Neural cell (in vitro differentiated cells): ENCODE measurements around the gene FXYD6.

ENCODE experiments used
- EP300 ChIP-seq: fragments of 450-650 bp; conservative IDR thresholded peaks from 2 replicates; pipeline ENCODE4 v1.6.1; 2014; ENCODE audit warnings: antibody characterized with exemption, mild to moderate bottlenecking, moderate library complexity; ENCODE audit not compliant: poor library complexity, severe bottlenecking
- POLR2AphosphoS5 ChIP-seq: IDR thresholded peaks from 2 replicates; pipeline ENCODE4 v1.6.1; 2012
- RAD21 ChIP-seq: fragments of 450-650 bp; conservative IDR thresholded peaks from 2 replicates; pipeline ENCODE4 v1.6.1; 2014; ENCODE audit warnings: antibody characterized with exemption, mild to moderate bottlenecking, moderate library complexity
- TAF1 ChIP-seq: IDR thresholded peaks from 2 replicates; pipeline ENCODE4 v1.6.1; 2012; ENCODE audit warnings: low read depth
- TF ChIP-seq, protein P1 (sequence below): IDR thresholded peaks from 2 replicates; pipeline ENCODE4 v1.6.1; 2012; ENCODE audit warnings: borderline replicate concordance
- TF ChIP-seq, protein P2 (sequence below): fragments of 450-650 bp; IDR thresholded peaks from 2 replicates; pipeline ENCODE4 v1.5.1; 2014; ENCODE audit warnings: antibody characterized with exemption, mild to moderate bottlenecking, moderate library complexity; ENCODE audit not compliant: poor library complexity, severe bottlenecking

DNA sequence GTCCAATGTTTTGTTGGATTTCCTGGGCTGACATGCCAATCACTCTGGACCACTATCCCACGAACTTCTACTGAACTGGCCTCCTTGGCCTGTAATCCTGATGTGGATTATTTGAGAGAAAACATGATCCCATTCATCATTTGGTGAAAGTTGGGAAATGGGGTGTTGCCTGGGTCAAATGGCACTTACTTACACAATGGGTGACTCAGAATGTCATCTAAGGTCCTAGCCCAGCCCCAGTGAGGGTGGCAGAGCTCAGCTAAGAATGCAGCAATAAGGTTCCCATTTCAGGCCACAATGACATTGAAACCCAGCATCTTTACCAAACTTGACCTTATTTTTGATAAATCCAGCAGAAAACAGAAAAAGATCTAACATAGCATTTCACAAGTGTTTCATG lies 71.4 kb downstream of the FXYD6 start:
- TF ChIP-seq, protein P1, sequence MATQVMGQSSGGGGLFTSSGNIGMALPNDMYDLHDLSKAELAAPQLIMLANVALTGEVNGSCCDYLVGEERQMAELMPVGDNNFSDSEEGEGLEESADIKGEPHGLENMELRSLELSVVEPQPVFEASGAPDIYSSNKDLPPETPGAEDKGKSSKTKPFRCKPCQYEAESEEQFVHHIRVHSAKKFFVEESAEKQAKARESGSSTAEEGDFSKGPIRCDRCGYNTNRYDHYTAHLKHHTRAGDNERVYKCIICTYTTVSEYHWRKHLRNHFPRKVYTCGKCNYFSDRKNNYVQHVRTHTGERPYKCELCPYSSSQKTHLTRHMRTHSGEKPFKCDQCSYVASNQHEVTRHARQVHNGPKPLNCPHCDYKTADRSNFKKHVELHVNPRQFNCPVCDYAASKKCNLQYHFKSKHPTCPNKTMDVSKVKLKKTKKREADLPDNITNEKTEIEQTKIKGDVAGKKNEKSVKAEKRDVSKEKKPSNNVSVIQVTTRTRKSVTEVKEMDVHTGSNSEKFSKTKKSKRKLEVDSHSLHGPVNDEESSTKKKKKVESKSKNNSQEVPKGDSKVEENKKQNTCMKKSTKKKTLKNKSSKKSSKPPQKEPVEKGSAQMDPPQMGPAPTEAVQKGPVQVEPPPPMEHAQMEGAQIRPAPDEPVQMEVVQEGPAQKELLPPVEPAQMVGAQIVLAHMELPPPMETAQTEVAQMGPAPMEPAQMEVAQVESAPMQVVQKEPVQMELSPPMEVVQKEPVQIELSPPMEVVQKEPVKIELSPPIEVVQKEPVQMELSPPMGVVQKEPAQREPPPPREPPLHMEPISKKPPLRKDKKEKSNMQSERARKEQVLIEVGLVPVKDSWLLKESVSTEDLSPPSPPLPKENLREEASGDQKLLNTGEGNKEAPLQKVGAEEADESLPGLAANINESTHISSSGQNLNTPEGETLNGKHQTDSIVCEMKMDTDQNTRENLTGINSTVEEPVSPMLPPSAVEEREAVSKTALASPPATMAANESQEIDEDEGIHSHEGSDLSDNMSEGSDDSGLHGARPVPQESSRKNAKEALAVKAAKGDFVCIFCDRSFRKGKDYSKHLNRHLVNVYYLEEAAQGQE = no peak
- TF ChIP-seq RAD21 (no peak), EP300 (no peak), POLR2AphosphoS5 (no peak), TAF1 (no peak)
- TF ChIP-seq, protein P2, sequence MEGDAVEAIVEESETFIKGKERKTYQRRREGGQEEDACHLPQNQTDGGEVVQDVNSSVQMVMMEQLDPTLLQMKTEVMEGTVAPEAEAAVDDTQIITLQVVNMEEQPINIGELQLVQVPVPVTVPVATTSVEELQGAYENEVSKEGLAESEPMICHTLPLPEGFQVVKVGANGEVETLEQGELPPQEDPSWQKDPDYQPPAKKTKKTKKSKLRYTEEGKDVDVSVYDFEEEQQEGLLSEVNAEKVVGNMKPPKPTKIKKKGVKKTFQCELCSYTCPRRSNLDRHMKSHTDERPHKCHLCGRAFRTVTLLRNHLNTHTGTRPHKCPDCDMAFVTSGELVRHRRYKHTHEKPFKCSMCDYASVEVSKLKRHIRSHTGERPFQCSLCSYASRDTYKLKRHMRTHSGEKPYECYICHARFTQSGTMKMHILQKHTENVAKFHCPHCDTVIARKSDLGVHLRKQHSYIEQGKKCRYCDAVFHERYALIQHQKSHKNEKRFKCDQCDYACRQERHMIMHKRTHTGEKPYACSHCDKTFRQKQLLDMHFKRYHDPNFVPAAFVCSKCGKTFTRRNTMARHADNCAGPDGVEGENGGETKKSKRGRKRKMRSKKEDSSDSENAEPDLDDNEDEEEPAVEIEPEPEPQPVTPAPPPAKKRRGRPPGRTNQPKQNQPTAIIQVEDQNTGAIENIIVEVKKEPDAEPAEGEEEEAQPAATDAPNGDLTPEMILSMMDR = no peak
